Measurements from ENCODE around the gene ITGB4.

GRCh38 chr17:75733471-75733870, 12.2 kb downstream of the ITGB4 start:
- no peak for TF ChIP-seq CTCF (IDR thresholded peaks at IDR 0.05 in 4 of 5, conservative IDR thresholded peaks at IDR 0.05 in 1 of 5)
- TF ChIP-seq POLR2A (IDR thresholded peaks at IDR 0.05) = no peak

Data from gastrocnemius medialis (tissue), 4 donors.